K562 (cell line): ENCODE data around the gene LRRC8A. TPM values are rescaled to one million over a fixed set of nuclear protein-coding genes. Genes with fewer than 3 reads are reported as not detected.

ENCODE experiments used
- ATAC-seq: fragments of 200-7000 bp; cut with Tn5 transposase; 3 replicates; pipeline ENCODE4 v1.9.1; 2020; ENCODE audit warnings: moderate library complexity
- BruUV-seq: library from RNA; stranded (reverse); fragments of 400-500 nt; replicated peaks from 2 replicates; lab custom pipeline; 2021; lab: Mats Ljungman, UMichigan
- CTCF ChIA-PET: fragments of 300-600 bp; formaldehyde crosslinking; extraction: SDS; loops from one replicate; lab custom pipeline; 2021; ENCODE audit warnings: low intra/inter-chr PET ratio; lab: Yijun Ruan, JAX
- POLR2A ChIA-PET: fragments of 300-600, 350-650 bp; sonication (Branson Sonifier 250); formaldehyde crosslinking; extraction: SDS; loops from one replicate; lab custom pipeline; 2021; ENCODE audit warnings: antibody characterized with exemption, inconsistent platforms; lab: Yijun Ruan, JAX
- DNase-seq, 4 experiments: peaks; one replicate each; pipeline versions ENCODE4 v3.0.0 to v3.0.0-alpha.2; 2011 to 2018; ENCODE audit warnings: low spot score in 3 of 4, mixed read lengths in 3 of 4; ENCODE audit errors: extremely low read depth in 1 of 4
- FAIRE-seq: peaks from 2 replicates; lab custom pipeline; 2011; peaks lifted over from hg19 to GRCh38; lab: Jason Lieb, UNC
- H2AFZ ChIP-seq: 2 replicates; pipeline ENCODE4 v1.6.0; 2011; ENCODE audit warnings: low read depth, low read length, control low read depth, inconsistent platforms
- H3K27ac ChIP-seq: fragments of 200-600 bp; 3 replicates; pipeline ENCODE4 v1.8.0; 2011; ENCODE audit warnings: low read depth, mild to moderate bottlenecking, control low read depth, inconsistent platforms, low read length, moderate library complexity, mixed read lengths; ENCODE audit errors: extremely low read depth
- H3K27me3 ChIP-seq, 2 experiments: fragments of 300-600 bp in 1 of 2; 2 replicates in 1 of 2; 3 replicates in 1 of 2; pipeline versions ENCODE4 v1.6.0 to v1.8.0; 2011; ENCODE audit warnings: inconsistent platforms in 2 of 2, low read length in 2 of 2, mild to moderate bottlenecking in 1 of 2, mixed read lengths in 1 of 2, moderate library complexity in 1 of 2; ENCODE audit not compliant: control insufficient read depth in 2 of 2, insufficient read depth in 2 of 2
- H3K36me3 ChIP-seq: fragments of 300-600 bp; 3 replicates; pipeline ENCODE4 v1.8.0; 2011; ENCODE audit warnings: mild to moderate bottlenecking, low read length, inconsistent platforms; ENCODE audit not compliant: control insufficient read depth, insufficient read depth
- H3K4me1 ChIP-seq, 2 experiments: fragments of 200-600 bp in 1 of 2; replicated peaks in 1 of 2; 2 replicates in 1 of 2; 3 replicates in 1 of 2; pipeline versions ENCODE4 v1.5.1 to v1.8.0; 2011; ENCODE audit warnings: inconsistent platforms in 2 of 2, low read length in 2 of 2, mild to moderate bottlenecking in 1 of 2, mixed read lengths in 1 of 2, moderate library complexity in 1 of 2; ENCODE audit not compliant: control insufficient read depth in 2 of 2, insufficient read depth in 2 of 2
- H3K4me2 ChIP-seq: 2 replicates; pipeline ENCODE4 v1.6.1; 2011; ENCODE audit warnings: low read length, control low read depth, inconsistent platforms, mixed read lengths; ENCODE audit not compliant: insufficient read depth
- H3K4me3 ChIP-seq: fragments of 200-600 bp; sonication (generic), shearing (Covaris generic); 2 replicates; pipeline ENCODE4 v1.5.1; 2016; ENCODE audit warnings: control low read depth, inconsistent platforms
- H3K79me2 ChIP-seq: fragments of 200-600 bp; 3 replicates; pipeline ENCODE4 v1.8.0; 2011; ENCODE audit warnings: low read length, inconsistent platforms; ENCODE audit not compliant: control insufficient read depth, insufficient read depth
- H3K9ac ChIP-seq, 2 experiments: 2 replicates each; pipeline versions ENCODE4 v1.6.0 to v1.6.1; 2011; ENCODE audit warnings: low read depth in 2 of 2, low read length in 2 of 2, control low read depth in 1 of 2, inconsistent platforms in 1 of 2, mild to moderate bottlenecking in 1 of 2, mixed read lengths in 1 of 2; ENCODE audit not compliant: insufficient read depth in 1 of 2
- H3K9me1 ChIP-seq: one replicate; pipeline ENCODE4 v1.6.0; 2011; ENCODE audit warnings: inconsistent platforms, mild to moderate bottlenecking, low read length, moderate library complexity; ENCODE audit not compliant: control insufficient read depth, insufficient read depth
- H3K9me3 ChIP-seq: replicated peaks from 2 replicates; pipeline ENCODE4 v1.5.1; 2011; ENCODE audit warnings: low read depth, low read length, inconsistent platforms; ENCODE audit not compliant: control insufficient read depth, insufficient read depth
- H4K20me1 ChIP-seq: replicated peaks from 2 replicates; pipeline ENCODE4 v1.6.1; 2011; ENCODE audit warnings: low read length, inconsistent platforms, mixed read lengths; ENCODE audit not compliant: control insufficient read depth, insufficient read depth
- ETV6 ChIP-seq, 3 experiments: fragments of 150-350 bp in 1 of 3; sonication (generic) in 1 of 3; formaldehyde crosslinking in 1 of 3; IDR thresholded peaks; 2 replicates each; pipeline versions ENCODE4 v1.6.1 to v1.8.0; 2014 to 2022; ENCODE audit warnings: borderline replicate concordance in 2 of 3, low read depth in 2 of 3, antibody characterized with exemption in 1 of 3, low read length in 1 of 3, mild to moderate bottlenecking in 1 of 3, missing genetic modification reagents in 1 of 3
- HDAC3 ChIP-seq: fragments of 450-650 bp; IDR thresholded peaks from 2 replicates; pipeline ENCODE4 v1.6.1; 2018; ENCODE audit warnings: borderline replicate concordance, mild to moderate bottlenecking, moderate library complexity; ENCODE audit not compliant: partially characterized antibody
- NFIC ChIP-seq: fragments of 450-650 bp; IDR thresholded peaks from 2 replicates; pipeline ENCODE4 v1.6.1; 2017; ENCODE audit warnings: mild to moderate bottlenecking, inconsistent platforms
- PRPF4 ChIP-seq: fragments of 200-400 bp; formaldehyde crosslinking; IDR thresholded peaks from one replicate; pipeline ENCODE4 v1.6.1; 2017; ENCODE audit warnings: low read length, low read depth, mild to moderate bottlenecking; ENCODE audit not compliant: insufficient read depth, poor library complexity, severe bottlenecking
- WGBS: fragments of 100-300 bp; shearing (Covaris generic); methylation state at CpG from one replicate; pipeline ENCODE4 v1.1.6; 2016; ENCODE audit warnings: low coverage, mixed read lengths; ENCODE audit not compliant: insufficient coverage; ENCODE audit errors: missing lambda C conversion rate; 5-methylcytosine and 5-hydroxymethylcytosine counted together
- in situ Hi-C: fragments of 300-500 bp; cut with MboI; formaldehyde crosslinking; loops from 4 replicates; pipeline ENCODE4 v1.15.0; 2018; ENCODE audit warnings: inconsistent platforms, mixed read lengths
- intact Hi-C: fragments of 100-400 bp; cut with micrococcal nuclease; formaldehyde crosslinking; loops from 2 replicates; pipeline ENCODE4 v1.14.2; 2022
- polyA plus RNA-seq, 8 experiments: library from polyadenylated mRNA; depleted of rRNA in 4 of 8; stranded (reverse) in 5 of 8; unstranded in 3 of 8; fragments of >200 nt; fragmentation: Nextera tagmentation in 2 of 8; fragmentation: Illumina TruSeq in 1 of 8; extraction: Ambion mirVana in 2 of 8; extraction: Trizol in 1 of 8; gene quantifications; 2 replicates each; pipeline versions ENCODE4 v1.2.1 to v1.2.3, GENCODE V29; 2011 to 2014; ENCODE audit warnings: inconsistent platforms in 1 of 8, missing spikeins in 1 of 8
- total RNA-seq, 7 experiments: library from RNA; depleted of rRNA in 6 of 7; stranded (reverse); fragments of >200 nt in 6 of 7; fragmentation: Illumina TruSeq in 2 of 7; extraction: Trizol in 2 of 7; gene quantifications; 2 replicates each; pipeline versions ENCODE4 v1.2.1 to v1.2.3, GENCODE V29; 2011 to 2021; ENCODE audit warnings: low replicate concordance in 1 of 7

Gene LRRC8A
- total and polyA plus RNA-seq, 9 of the 15 experiments (the other 6 are each of a cell fraction or from before 2014, with no cell fraction given) = 2.9 to 24.7 (median 8.9) TPM

DNA sequence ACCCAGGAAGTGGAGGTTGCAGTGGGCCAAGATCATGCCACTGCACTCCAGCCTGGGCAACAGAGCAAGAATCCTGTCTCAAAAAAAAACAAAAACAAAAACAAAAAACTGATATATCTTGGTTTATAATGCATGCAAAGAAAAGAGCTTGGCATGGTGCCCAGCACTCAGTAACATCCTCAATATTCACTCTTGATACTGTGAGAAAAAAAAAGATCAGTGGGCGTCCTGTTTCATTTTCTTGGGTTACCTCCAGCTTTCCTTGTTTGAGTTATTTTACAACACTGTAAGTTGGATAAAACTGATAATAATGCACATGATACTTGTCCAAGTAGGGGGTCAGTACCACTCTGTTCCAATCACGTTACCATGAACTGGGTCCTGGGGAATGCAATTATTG lies 46.7 kb downstream of the LRRC8A start:
- BruUV-seq = no TSS peak
- intact Hi-C loops = loop anchor here (1.0 kb wide), 2 partner anchors 65 to 195 kb away; no protein-coding TSS in a partner anchor
- Histone ChIP-seq H3K9me3 (no peaks in the 10 kb centered on the region), H3K9ac (peak overlapping the region in 1 of 2 experiments; percentile 9; a peak in 1 of 4 replicates), H2AFZ (no peak overlapping the region), H3K27me3 (no peaks in the 10 kb centered on the region; a peak in 1 of 5 replicates), H4K20me1 (no peaks in the 10 kb centered on the region), H3K4me2 (no peak overlapping the region), H3K4me3 (no peak overlapping the region), H3K4me1 (peaks cover 4 to 10% of the 10 kb centered on the region in 2 experiments; a peak in 4 of 5 replicates), H3K36me3 (no peaks in the 10 kb centered on the region), H3K9me1 (no peaks in the 10 kb centered on the region), H3K27ac (no peak overlapping the region), H3K79me2 (no peaks in the 10 kb centered on the region)
- ChIA-PET POLR2A (interaction anchor here (0.6 to 0.9 kb wide), 3 partner anchors 16 to 226 kb away, joined by 3 read pairs; partner anchors contain the start of gene PKN3), CTCF (interaction anchor here (1.1 to 2.1 kb wide), 3 partner anchors 65 to 196 kb away, joined by 4 to 15 read pairs (median 14); no protein-coding TSS in a partner anchor)
- FAIRE-seq = no peak
- in situ Hi-C loops = loop anchor here (5.0 kb wide), 2 partner anchors 66 to 196 kb away; no protein-coding TSS in a partner anchor
- no peak for ATAC-seq
- TF ChIP-seq NFIC (peak; percentile 19; the same call in 1 of the 2 replicates), ETV6 (IDR thresholded peaks at IDR 0.05; ENCODE audit: borderline replicate concordance in 1 of 2, low read depth in 2 of 2, low read length in 1 of 2) (no peak), ETV6 (CRISPR knock-in tag; IDR thresholded peaks at IDR 0.05; ENCODE audit: borderline replicate concordance) (no peak)
- no peak for DNase-seq
- WGBS = 44% methylated on average over 2 of the region's 2 CpGs

DNA sequence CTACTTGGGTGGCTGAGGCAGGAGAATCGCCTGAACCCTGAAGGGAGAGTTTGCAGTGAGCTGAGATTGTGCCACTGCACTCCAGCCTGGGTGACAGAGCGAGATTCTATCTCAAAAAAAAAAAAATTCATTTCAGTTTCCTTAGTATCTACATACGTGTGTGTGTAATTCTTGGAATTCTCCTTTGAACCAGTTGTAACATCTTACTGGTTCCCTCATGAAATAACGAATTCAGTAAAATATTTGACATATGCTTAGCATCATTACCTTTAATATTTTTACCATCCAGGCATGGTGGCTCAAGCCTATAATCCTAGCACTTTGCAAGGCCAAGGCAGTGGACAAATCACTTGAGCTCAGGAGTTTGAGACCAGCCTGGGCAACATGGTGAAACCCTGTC lies 47.6 kb downstream of the LRRC8A start:
- POLR2A ChIA-PET = interaction anchor here (0.6 to 0.9 kb wide), 4 partner anchors 8 to 227 kb away, joined by 3 to 4 read pairs (median 3); partner anchors contain the start of gene PKN3
- Histone ChIP-seq H3K4me2 (no peak overlapping the region), H3K27me3 (no peaks in the 10 kb centered on the region; a peak in 1 of 5 replicates), H3K27ac (no peak overlapping the region), H3K79me2 (no peaks in the 10 kb centered on the region), H3K9me3 (no peaks in the 10 kb centered on the region), H3K4me1 (peaks cover 4 to 10% of the 10 kb centered on the region in 2 experiments; a peak in 4 of 5 replicates), H2AFZ (no peak overlapping the region), H3K9me1 (no peaks in the 10 kb centered on the region), H3K4me3 (no peak overlapping the region), H3K36me3 (no peaks in the 10 kb centered on the region), H3K9ac (no peak overlapping the region; a peak in 1 of 4 replicates), H4K20me1 (no peaks in the 10 kb centered on the region)
- in situ Hi-C loops (loop anchor here (5.0 kb wide), 2 partner anchors 67 to 197 kb away; no protein-coding TSS in a partner anchor), intact Hi-C loops (no loop called here)
- CTCF ChIA-PET = interaction anchor here (1.0 to 1.3 kb wide), 2 partner anchors 78 to 227 kb away, joined by 3 read pairs; partner anchors contain the start of gene PKN3
- DNase-seq (no peak), ATAC-seq (no peak), FAIRE-seq (peak; percentile 46)
- no TSS peak for BruUV-seq
- WGBS = 43% methylated on average over 4 of the region's 4 CpGs
- TF ChIP-seq HDAC3 (no peak), PRPF4 (no peak)
